Vagina (tissue), 2 donors: Measurements from ENCODE around the gene C10orf105. TPM values are rescaled to one million over a fixed set of nuclear protein-coding genes. Genes with fewer than 3 reads are reported as not detected.

Experiments
- DNase-seq, 2 donors: peaks; one replicate each; pipeline ENCODE4 v3.0.0-alpha.2; 2017; ENCODE audit errors: extremely low spot score in 2 of 2
- H3K27ac ChIP-seq: fragments of 200-600 bp; sonication (generic); one replicate; pipeline ENCODE4 v1.5.1; 2019
- H3K27me3 ChIP-seq: fragments of 200-600 bp; sonication (generic); one replicate; pipeline ENCODE4 v1.5.1; 2019
- H3K36me3 ChIP-seq, 2 donors: fragments of 200-600 bp; sonication (generic); one replicate each; pipeline ENCODE4 v1.5.1; 2017 to 2019
- H3K4me1 ChIP-seq: fragments of 200-600 bp; sonication (generic); one replicate; pipeline ENCODE4 v1.5.1; 2019
- H3K4me3 ChIP-seq, 2 donors: fragments of 200-600 bp; sonication (generic); 1 replicate in 1 of 2; 2 replicates in 1 of 2; pipeline ENCODE4 v1.5.1; 2016 to 2019
- H3K9me3 ChIP-seq: fragments of 200-600 bp; sonication (generic); one replicate; pipeline ENCODE4 v1.5.1; 2019
- POLR2A ChIP-seq, 2 donors: fragments of 450-650 bp; IDR thresholded peaks; one replicate each; pipeline ENCODE4 v1.6.1; 2017; ENCODE audit warnings: antibody characterized with exemption in 2 of 2, mild to moderate bottlenecking in 2 of 2, moderate library complexity in 2 of 2
- POLR2AphosphoS5 ChIP-seq, 2 donors: sonication (generic); formaldehyde crosslinking; IDR thresholded peaks; one replicate each; pipeline ENCODE4 v1.9.0; 2017; ENCODE audit warnings: antibody characterized with exemption in 2 of 2, mild to moderate bottlenecking in 2 of 2, low read depth in 1 of 2; ENCODE audit not compliant: insufficient read depth in 1 of 2
- intact Hi-C: fragments of 100-400 bp; cut with DNase I; formaldehyde crosslinking; loops from one replicate; pipeline ENCODE4 v1.15.1; 2023
- total RNA-seq: library from RNA; depleted of rRNA; stranded (reverse); fragments of >200 nt; gene quantifications from one replicate; pipeline ENCODE4 v1.2.3, GENCODE V29; 2016
- TF ChIP-seq, protein P1 (sequence below), 3 experiments: fragments of 450-650 bp in 2 of 3; fragments of 200-600 bp in 1 of 3; sonication (generic) in 1 of 3; IDR thresholded peaks; one replicate each; pipeline ENCODE4 v1.5.1; 2017 to 2019; ENCODE audit warnings: antibody characterized with exemption in 3 of 3, mild to moderate bottlenecking in 2 of 3, moderate library complexity in 2 of 3

C10orf105 gene
- total RNA-seq, 1 donor from 2014 or later: 0.49 TPM

DNA sequence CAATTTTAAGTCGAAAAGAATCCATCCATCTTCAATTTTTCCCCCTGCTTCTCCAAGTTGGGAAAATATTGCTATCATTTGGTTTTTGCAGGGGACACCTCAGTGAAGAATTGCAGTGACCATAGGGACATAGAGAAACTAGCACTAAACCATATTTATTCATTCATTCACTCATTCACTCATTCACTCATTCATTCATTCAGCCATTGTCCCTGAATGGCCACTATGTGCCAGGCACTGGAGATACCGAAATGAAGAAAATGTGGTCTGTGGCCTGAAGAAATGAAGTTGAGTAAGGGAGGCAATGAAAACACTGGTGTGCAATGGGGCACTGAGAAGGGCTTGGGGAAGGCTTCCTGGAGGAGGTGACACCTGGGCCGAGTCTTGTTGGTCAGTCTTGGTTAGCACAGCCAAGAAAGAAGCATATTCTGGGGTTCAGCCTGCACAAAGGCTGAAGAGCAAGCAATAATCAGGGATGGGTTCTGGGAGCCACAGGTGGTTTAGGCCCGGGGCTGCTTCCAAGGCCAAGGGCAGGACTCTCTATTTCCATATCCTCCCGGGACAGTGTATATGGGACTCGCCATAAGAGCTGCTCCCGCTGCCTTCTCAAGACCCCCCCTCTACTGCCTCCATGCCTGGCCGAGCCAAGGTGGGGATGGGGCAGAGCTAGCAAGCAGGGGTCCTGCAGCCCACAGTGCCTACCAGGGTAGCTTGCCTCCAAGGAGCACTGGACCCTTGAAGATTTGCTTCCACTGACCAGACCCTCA is 25.5 kb upstream of the C10orf105 start:
- TF ChIP-seq POLR2AphosphoS5 (IDR thresholded peaks at IDR 0.05; ENCODE audit: insufficient read depth in 1 of 2, low read depth in 1 of 2) (no peak), POLR2A (IDR thresholded peaks at IDR 0.05) (no peak)
- TF ChIP-seq, protein P1, sequence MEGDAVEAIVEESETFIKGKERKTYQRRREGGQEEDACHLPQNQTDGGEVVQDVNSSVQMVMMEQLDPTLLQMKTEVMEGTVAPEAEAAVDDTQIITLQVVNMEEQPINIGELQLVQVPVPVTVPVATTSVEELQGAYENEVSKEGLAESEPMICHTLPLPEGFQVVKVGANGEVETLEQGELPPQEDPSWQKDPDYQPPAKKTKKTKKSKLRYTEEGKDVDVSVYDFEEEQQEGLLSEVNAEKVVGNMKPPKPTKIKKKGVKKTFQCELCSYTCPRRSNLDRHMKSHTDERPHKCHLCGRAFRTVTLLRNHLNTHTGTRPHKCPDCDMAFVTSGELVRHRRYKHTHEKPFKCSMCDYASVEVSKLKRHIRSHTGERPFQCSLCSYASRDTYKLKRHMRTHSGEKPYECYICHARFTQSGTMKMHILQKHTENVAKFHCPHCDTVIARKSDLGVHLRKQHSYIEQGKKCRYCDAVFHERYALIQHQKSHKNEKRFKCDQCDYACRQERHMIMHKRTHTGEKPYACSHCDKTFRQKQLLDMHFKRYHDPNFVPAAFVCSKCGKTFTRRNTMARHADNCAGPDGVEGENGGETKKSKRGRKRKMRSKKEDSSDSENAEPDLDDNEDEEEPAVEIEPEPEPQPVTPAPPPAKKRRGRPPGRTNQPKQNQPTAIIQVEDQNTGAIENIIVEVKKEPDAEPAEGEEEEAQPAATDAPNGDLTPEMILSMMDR (IDR thresholded peaks at IDR 0.05): no peak
- intact Hi-C loops: no loop called here
- no peaks in the 10 kb centered on the region for H3K27me3 ChIP-seq
- H3K27ac ChIP-seq: no peak overlapping the region
- peaks cover 57% of the 10 kb centered on the region for H3K4me1 ChIP-seq
- H3K9me3 ChIP-seq: no peaks in the 10 kb centered on the region
- no peak for DNase-seq
- peaks cover 0 to 2% of the 10 kb centered on the region in 2 donors for H3K36me3 ChIP-seq
- H3K4me3 ChIP-seq: no peak overlapping the region

DNA sequence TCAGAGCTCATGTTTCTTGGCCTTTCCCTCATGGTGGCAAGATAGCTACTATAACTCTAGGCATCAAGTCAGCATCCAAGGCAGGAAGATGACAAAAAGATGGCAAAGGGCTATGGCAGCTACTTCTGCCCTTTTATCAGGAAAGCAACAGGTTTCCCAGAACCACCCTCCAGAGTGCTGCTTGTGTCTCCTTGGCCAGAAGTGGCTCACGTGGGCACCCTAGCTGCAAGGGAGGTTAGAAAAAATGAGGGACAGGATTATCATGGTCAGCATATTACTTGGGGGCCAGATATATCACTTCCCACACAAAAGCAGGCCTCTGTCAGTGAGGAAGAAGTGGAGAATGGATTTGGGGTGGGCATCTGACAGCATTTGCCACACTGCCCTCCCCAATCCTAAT is 24.3 kb upstream of the C10orf105 start:
- no peak overlapping the region for H3K27ac ChIP-seq
- no peak for TF ChIP-seq POLR2A (IDR thresholded peaks at IDR 0.05)
- TF ChIP-seq, protein P1 (IDR thresholded peaks at IDR 0.05): no peak
- no peak for TF ChIP-seq POLR2AphosphoS5 (IDR thresholded peaks at IDR 0.05; ENCODE audit: insufficient read depth in 1 of 2, low read depth in 1 of 2)
- no peak for DNase-seq
- peaks cover 50% of the 10 kb centered on the region for H3K4me1 ChIP-seq
- intact Hi-C loops: no loop called here
- H3K9me3 ChIP-seq: no peaks in the 10 kb centered on the region
- H3K27me3 ChIP-seq: no peaks in the 10 kb centered on the region
- no peak overlapping the region for H3K4me3 ChIP-seq
- H3K36me3 ChIP-seq: no peaks in the 10 kb centered on the region

DNA sequence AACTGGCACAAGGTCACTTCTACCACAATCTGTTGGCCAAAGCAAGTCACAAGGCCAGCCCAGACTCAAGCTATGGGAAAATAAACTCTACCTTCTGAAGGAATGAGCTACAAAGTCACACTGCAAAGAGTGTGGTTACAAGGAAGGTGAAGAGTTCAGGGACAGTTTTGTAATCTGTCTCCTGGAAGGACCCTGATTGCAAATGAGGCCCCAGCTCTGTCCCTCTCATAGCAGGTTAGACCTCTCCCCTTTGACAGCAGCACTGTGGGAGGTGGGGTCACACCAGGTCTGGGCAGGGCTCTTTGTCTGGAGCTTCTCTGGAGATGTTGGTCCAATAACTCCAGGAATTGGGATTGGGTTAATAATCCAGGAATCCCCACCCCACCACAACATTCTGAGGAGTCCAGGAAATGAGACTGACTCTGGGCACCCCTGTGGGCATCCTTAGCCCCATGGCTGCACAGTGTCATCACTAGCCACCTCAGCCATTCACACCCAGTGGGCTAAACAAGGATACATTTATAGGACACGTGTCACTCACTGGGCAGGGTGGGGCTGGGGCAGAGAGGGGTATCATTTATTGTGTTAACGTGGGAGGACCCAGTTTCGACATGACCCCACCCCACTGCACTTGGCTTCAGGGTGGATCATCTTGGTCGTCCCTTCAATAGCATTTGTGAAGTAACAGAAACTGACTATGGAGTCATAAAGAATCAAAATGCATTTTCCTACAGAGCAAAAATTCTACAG is 23.7 kb upstream of the C10orf105 start:
- no peak overlapping the region for H3K27ac ChIP-seq
- H3K4me3 ChIP-seq: no peak overlapping the region
- intact Hi-C loops: no loop called here
- DNase-seq: no peak
- no peaks in the 10 kb centered on the region for H3K36me3 ChIP-seq
- no peaks in the 10 kb centered on the region for H3K9me3 ChIP-seq
- TF ChIP-seq, protein P1 (IDR thresholded peaks at IDR 0.05): no peak
- TF ChIP-seq POLR2AphosphoS5 (IDR thresholded peaks at IDR 0.05; ENCODE audit: insufficient read depth in 1 of 2, low read depth in 1 of 2): no peak
- H3K4me1 ChIP-seq: peaks cover 49% of the 10 kb centered on the region
- no peaks in the 10 kb centered on the region for H3K27me3 ChIP-seq

- no peak for DNase-seq
- no peak overlapping the region for H3K27ac ChIP-seq
- no peak for TF ChIP-seq POLR2A (IDR thresholded peaks at IDR 0.05)
- TF ChIP-seq, protein P1 (IDR thresholded peaks at IDR 0.05): no peak
- TF ChIP-seq POLR2AphosphoS5 (IDR thresholded peaks at IDR 0.05; ENCODE audit: insufficient read depth in 1 of 2, low read depth in 1 of 2): no peak
- H3K4me1 ChIP-seq: peaks cover 48% of the 10 kb centered on the region
- no peaks in the 10 kb centered on the region for H3K27me3 ChIP-seq
- no peak overlapping the region for H3K4me3 ChIP-seq
- intact Hi-C loops: no loop called here
- no peaks in the 10 kb centered on the region for H3K9me3 ChIP-seq
- H3K36me3 ChIP-seq: no peaks in the 10 kb centered on the region
Observed at GRCh38 chr10:71742301-71743088, 22.9 kb upstream of the C10orf105 start.
